ENCODE data around the gene JMJD4. TPM values are rescaled to one million over a fixed set of nuclear protein-coding genes. Genes with fewer than 3 reads are reported as not detected.

JMJD4 gene
- total RNA-seq, 1 experiment from 2014 or later = 27.1 TPM

GRCh38 chr1:227738820-227739219 is 3.7 kb upstream of the JMJD4 start:
- Histone ChIP-seq H3K9me3 (no peaks in the 10 kb centered on the region), H3K4me3 (ENCODE audit: low read depth, low read length) (no peak overlapping the region), H3K4me1 (no peaks in the 10 kb centered on the region), H3K36me3 (ENCODE audit: control insufficient read depth, insufficient read depth, low read length) (no peaks in the 10 kb centered on the region; the same call in 1 of the 2 replicates), H3K27me3 (replicated peaks; ENCODE audit: control insufficient read depth, insufficient read depth, low read length) (no peaks in the 10 kb centered on the region)
- Mint-ChIP-seq H3K4me3 (ENCODE audit: unreplicated experiment) (no peak overlapping the region), H3K9me3 (ENCODE audit: unreplicated experiment) (no peaks in the 10 kb centered on the region), H3K4me1 (ENCODE audit: low read depth, unreplicated experiment) (no peaks in the 10 kb centered on the region), H3K27me3 (ENCODE audit: insufficient read depth, unreplicated experiment) (no peaks in the 10 kb centered on the region), H3K36me3 (ENCODE audit: insufficient read depth, unreplicated experiment) (peaks cover 12% of the 10 kb centered on the region), H3K27ac (ENCODE audit: unreplicated experiment) (no peak overlapping the region)
- BruUV-seq (replicated peaks) = no TSS peak
- DNase-seq = no peak
- intact Hi-C loops (cut with micrococcal nuclease; ENCODE audit: unreplicated experiment) = no loop called here
- TF ChIP-seq CTCF (IDR thresholded peaks at IDR 0.05; ENCODE audit: insufficient read depth in 1 of 2, low read depth in 1 of 2, low read length in 1 of 2, severe bottlenecking in 1 of 2, unreplicated experiment in 1 of 2) = no peak
- POLR2A ChIA-PET = no interaction called here
- CTCF ChIA-PET = no interaction called here

GRCh38 chr1:227736814-227737432 is 1.8 kb upstream of the JMJD4 start:
- CTCF ChIA-PET = no interaction called here

DNA sequence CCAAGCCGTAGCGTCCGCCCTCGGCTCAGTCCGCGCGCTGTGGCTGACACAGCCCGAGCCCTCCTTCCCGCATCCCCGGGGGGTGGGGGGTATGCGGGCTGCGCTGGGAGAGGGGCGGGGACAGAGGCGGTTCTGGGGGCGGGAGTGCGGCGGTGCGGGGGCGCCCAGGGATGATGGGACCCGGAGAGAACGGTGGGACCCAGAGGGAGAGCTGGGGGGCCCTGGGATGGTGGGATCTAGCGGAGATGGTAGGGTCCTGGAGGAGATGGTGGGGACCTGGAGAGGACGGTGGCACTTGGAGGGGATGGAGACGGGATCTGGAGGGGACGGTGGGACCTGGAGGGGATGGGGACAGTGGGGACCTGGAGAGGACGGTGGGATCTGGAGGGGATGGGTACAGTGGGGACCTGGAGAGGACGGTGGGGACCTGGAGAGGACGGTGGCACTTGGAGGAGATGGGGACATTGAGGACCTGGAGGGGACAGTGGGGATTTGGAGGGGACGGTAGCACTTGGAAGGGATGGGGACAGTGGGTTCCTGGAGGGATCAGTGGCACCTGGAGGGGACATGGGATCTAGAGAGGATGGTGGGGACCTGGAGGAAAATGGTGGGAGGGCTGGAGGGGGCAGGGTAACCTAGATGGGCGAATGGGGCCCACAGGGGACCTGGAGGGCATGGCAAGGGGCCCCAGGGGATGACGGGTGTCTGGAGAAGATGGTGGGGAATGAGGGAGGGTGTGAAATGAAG is 610 bp upstream of the JMJD4 start:
- H3K4me3 ChIP-seq (ENCODE audit: low read depth, low read length) = peak overlapping the region; percentile 97
- no peak for DNase-seq
- no TSS peak for BruUV-seq (replicated peaks)
- H3K36me3 ChIP-seq (ENCODE audit: control insufficient read depth, insufficient read depth, low read length) = peaks cover 3% of the 10 kb centered on the region; the same call in 1 of the 2 replicates
- Mint-ChIP-seq H3K4me1 (ENCODE audit: low read depth, unreplicated experiment) (no peaks in the 10 kb centered on the region), H3K36me3 (ENCODE audit: insufficient read depth, unreplicated experiment) (peaks cover 6% of the 10 kb centered on the region), H3K4me3 (ENCODE audit: unreplicated experiment) (peak overlapping the region; percentile 87), H3K27ac (ENCODE audit: unreplicated experiment) (peak overlapping the region; percentile 57), H3K9me3 (ENCODE audit: unreplicated experiment) (no peaks in the 10 kb centered on the region), H3K27me3 (ENCODE audit: insufficient read depth, unreplicated experiment) (no peaks in the 10 kb centered on the region)
- CTCF ChIA-PET = no interaction called here
- H3K4me1 ChIP-seq = no peaks in the 10 kb centered on the region
- no peak for TF ChIP-seq CTCF (IDR thresholded peaks at IDR 0.05; ENCODE audit: insufficient read depth in 1 of 2, low read depth in 1 of 2, low read length in 1 of 2, severe bottlenecking in 1 of 2, unreplicated experiment in 1 of 2)
- no peaks in the 10 kb centered on the region for H3K9me3 ChIP-seq
- intact Hi-C loops (cut with micrococcal nuclease; ENCODE audit: unreplicated experiment) = loop anchor here (2.0 kb wide), 1 partner anchor 53 kb away; no protein-coding TSS in a partner anchor
- no peaks in the 10 kb centered on the region for H3K27me3 ChIP-seq (replicated peaks; ENCODE audit: control insufficient read depth, insufficient read depth, low read length)
- POLR2A ChIA-PET = no interaction called here

More at GRCh38 chr1:227736814-227737432, 1.8 kb upstream of the JMJD4 start:
- H3K27me3 Mint-ChIP-seq (ENCODE audit: insufficient read depth, unreplicated experiment) = no peaks in the 10 kb centered on the region
- H3K36me3 ChIP-seq (ENCODE audit: control insufficient read depth, insufficient read depth, low read length) = peaks cover 3% of the 10 kb centered on the region; the same call in 1 of the 2 replicates
- H3K4me1 Mint-ChIP-seq (ENCODE audit: low read depth, unreplicated experiment) = no peaks in the 10 kb centered on the region
- H3K9me3 Mint-ChIP-seq (ENCODE audit: unreplicated experiment) = no peaks in the 10 kb centered on the region
- no peaks in the 10 kb centered on the region for H3K27me3 ChIP-seq (replicated peaks; ENCODE audit: control insufficient read depth, insufficient read depth, low read length)
- no peak for TF ChIP-seq CTCF (IDR thresholded peaks at IDR 0.05; ENCODE audit: insufficient read depth in 1 of 2, low read depth in 1 of 2, low read length in 1 of 2, severe bottlenecking in 1 of 2, unreplicated experiment in 1 of 2)
- no peak overlapping the region for H3K4me3 ChIP-seq (ENCODE audit: low read depth, low read length)
- no peak for DNase-seq
- POLR2A ChIA-PET = no interaction called here
- peaks cover 6% of the 10 kb centered on the region for H3K36me3 Mint-ChIP-seq (ENCODE audit: insufficient read depth, unreplicated experiment)
- H3K9me3 ChIP-seq = no peaks in the 10 kb centered on the region
- H3K4me3 Mint-ChIP-seq (ENCODE audit: unreplicated experiment) = no peak overlapping the region
- intact Hi-C loops (cut with micrococcal nuclease; ENCODE audit: unreplicated experiment) = no loop called here
- H3K27ac Mint-ChIP-seq (ENCODE audit: unreplicated experiment) = no peak overlapping the region
- TSS peak; percentile 34 for BruUV-seq (replicated peaks)
- no peaks in the 10 kb centered on the region for H3K4me1 ChIP-seq

Data from Caco-2 (cell line).